CD4-positive, alpha-beta T cell (primary cell): Measurements from ENCODE around the gene NTSR2. TPM values are rescaled to one million over a fixed set of nuclear protein-coding genes. Genes with fewer than 3 reads are reported as not detected.

Experiments used
- ATAC-seq: fragments of 200-7000 bp; cut with Tn5 transposase; one replicate; pipeline ENCODE4 v1.10.0; 2022; ENCODE audit warnings: mild to moderate bottlenecking; ENCODE audit not compliant: poor library complexity
- CTCF ChIA-PET: fragments of 350-600 bp; sonication (Branson Sonifier 250); formaldehyde crosslinking; loops from one replicate; lab custom pipeline; 2021; ENCODE audit warnings: antibody characterized with exemption, inconsistent platforms; lab: Charles Lee
- POLR2A ChIA-PET: fragments of 350-600 bp; sonication (Branson Sonifier 250); formaldehyde crosslinking; loops from one replicate; lab custom pipeline; 2021; ENCODE audit warnings: antibody characterized with exemption, inconsistent platforms; lab: Charles Lee
- DNase-seq, 14 experiments: peaks; one replicate each; pipeline ENCODE4 v3.0.0-alpha.2; 2013 to 2020; ENCODE audit warnings: mixed read lengths in 2 of 14
- H3K27ac ChIP-seq, 2 donors: one replicate each; pipeline versions ENCODE4 v1.5.1 to v1.7.0; 2013; ENCODE audit warnings: low read length in 2 of 2, low read depth in 1 of 2, mild to moderate bottlenecking in 1 of 2
- H3K27me3 ChIP-seq, 2 experiments: 1 replicate in 1 of 2; 2 replicates in 1 of 2; pipeline versions ENCODE4 v1.6.1 to v1.7.0; 2013; ENCODE audit warnings: low read length in 2 of 2, control low read depth in 1 of 2, mild to moderate bottlenecking in 1 of 2, moderate library complexity in 1 of 2; ENCODE audit not compliant: insufficient read depth in 2 of 2, control insufficient read depth in 1 of 2
- H3K36me3 ChIP-seq: one replicate; pipeline ENCODE4 v1.6.1; 2013; ENCODE audit warnings: low read length, control low read depth; ENCODE audit not compliant: insufficient read depth
- H3K4me1 ChIP-seq: one replicate; pipeline ENCODE4 v1.6.1; 2013; ENCODE audit warnings: low read length, control low read depth; ENCODE audit not compliant: insufficient read depth
- H3K4me3 ChIP-seq: one replicate; pipeline ENCODE4 v1.5.1; 2013; ENCODE audit warnings: mild to moderate bottlenecking, low read length, moderate library complexity
- H3K9me3 ChIP-seq, 2 experiments: 1 replicate in 1 of 2; 2 replicates in 1 of 2; pipeline versions ENCODE4 v1.6.1 to v1.7.0; 2013; ENCODE audit warnings: low read length in 2 of 2, mild to moderate bottlenecking in 2 of 2, control low read depth in 1 of 2, moderate library complexity in 1 of 2; ENCODE audit not compliant: control insufficient read depth in 1 of 2, insufficient read depth in 1 of 2
- H3K27ac Mint-ChIP-seq: one replicate; pipeline ENCODE4 v1.8.0; 2020; ENCODE audit warnings: mixed read lengths
- H3K27me3 Mint-ChIP-seq: one replicate; pipeline ENCODE4 v1.8.0; 2021; ENCODE audit warnings: mixed read lengths
- H3K36me3 Mint-ChIP-seq: one replicate; pipeline ENCODE4 v1.8.0; 2021; ENCODE audit warnings: low read depth, mixed read lengths
- H3K4me1 Mint-ChIP-seq: one replicate; pipeline ENCODE4 v1.8.0; 2021; ENCODE audit warnings: low read depth, mixed read lengths
- H3K4me3 Mint-ChIP-seq: one replicate; pipeline ENCODE4 v1.8.0; 2020; ENCODE audit warnings: mild to moderate bottlenecking, mixed read lengths
- H3K9me3 Mint-ChIP-seq: one replicate; pipeline ENCODE4 v1.8.0; 2020; ENCODE audit warnings: mixed read lengths
- CTCF ChIP-seq: fragments of 200-600 bp; IDR thresholded peaks from one replicate; pipeline ENCODE4 v1.8.0; 2022; ENCODE audit warnings: antibody characterized with exemption, mild to moderate bottlenecking
- intact Hi-C, 2 experiments: fragments of 100-400 bp; cut with DNase I in 1 of 2; cut with micrococcal nuclease in 1 of 2; formaldehyde crosslinking; loops; one replicate each; pipeline versions ENCODE4 v1.15.1 to v1.9.0; 2023 to 2025; cut with DNase I, micrococcal nuclease
- total RNA-seq, 174 experiments: library from RNA in 2 of 174; stranded (reverse) in 2 of 174; gene quantifications; one replicate each; pipeline ENCODE4 v1.2.3 and lab custom pipeline; 2021 to 2026

Gene NTSR2
- total RNA-seq, 2 experiments from 2014 or later, result not detected

- no peak overlapping the region for H3K4me3 ChIP-seq
- no peak overlapping the region for H3K27ac ChIP-seq
- ATAC-seq (no peak), DNase-seq (no peak)
- H3K27me3 ChIP-seq, result peaks cover 0 to 13% of the 10 kb centered on the region in 2 experiments
- CTCF ChIA-PET, result no interaction called here
- no peaks in the 10 kb centered on the region for H3K4me1 ChIP-seq
- no peaks in the 10 kb centered on the region for H3K36me3 Mint-ChIP-seq
- H3K4me3 Mint-ChIP-seq, result no peak overlapping the region
- no peaks in the 10 kb centered on the region for H3K9me3 ChIP-seq
- H3K9me3 Mint-ChIP-seq, result no peaks in the 10 kb centered on the region
- no peak overlapping the region for H3K27ac Mint-ChIP-seq
- intact Hi-C loops, result no loop called here
- H3K4me1 Mint-ChIP-seq, result no peaks in the 10 kb centered on the region
- POLR2A ChIA-PET, result no interaction called here
- no peaks in the 10 kb centered on the region for H3K36me3 ChIP-seq
- H3K27me3 Mint-ChIP-seq, result peaks cover 19% of the 10 kb centered on the region
- no peak for TF ChIP-seq CTCF
These were observed 43.8 kb upstream of the NTSR2 start for GRCh38 chr2:11713815-11714214.

GRCh38 chr2:11712866-11713265 is 42.9 kb upstream of the NTSR2 start:
- no peak overlapping the region for H3K27ac ChIP-seq
- H3K4me3 ChIP-seq, result no peak overlapping the region
- no peak for DNase-seq
- H3K36me3 Mint-ChIP-seq, result no peaks in the 10 kb centered on the region
- H3K27ac Mint-ChIP-seq, result no peak overlapping the region
- ChIA-PET POLR2A (no interaction called here), CTCF (no interaction called here)
- no peak overlapping the region for H3K4me3 Mint-ChIP-seq
- H3K27me3 Mint-ChIP-seq, result peaks cover 12% of the 10 kb centered on the region
- ATAC-seq, result no peak
- no peaks in the 10 kb centered on the region for H3K9me3 Mint-ChIP-seq
- no peaks in the 10 kb centered on the region for H3K4me1 Mint-ChIP-seq
- no peaks in the 10 kb centered on the region for H3K36me3 ChIP-seq
- H3K27me3 ChIP-seq, result peaks cover 0 to 13% of the 10 kb centered on the region in 2 experiments
- intact Hi-C loops, result no loop called here
- H3K9me3 ChIP-seq, result no peaks in the 10 kb centered on the region
- no peaks in the 10 kb centered on the region for H3K4me1 ChIP-seq
- TF ChIP-seq CTCF, result no peak

DNA sequence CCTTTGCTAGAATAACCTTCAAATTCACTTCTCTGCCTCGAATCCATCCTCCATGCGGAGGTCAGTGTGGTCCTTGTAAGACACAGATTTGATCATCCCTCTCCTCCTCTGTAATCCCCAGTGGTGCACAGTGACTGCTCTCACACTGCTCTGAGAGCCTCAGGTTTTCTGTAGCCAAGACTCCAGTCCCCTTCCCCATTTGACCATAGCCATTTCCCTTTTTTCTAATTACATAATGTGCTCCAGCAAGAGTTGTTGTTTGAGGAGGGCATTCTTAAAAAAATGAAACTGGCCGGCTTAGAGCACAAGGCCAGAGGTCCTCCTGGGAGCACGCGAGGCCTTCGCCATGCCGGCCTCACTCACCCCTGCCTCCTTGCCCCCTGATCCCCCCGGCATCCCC is 41.8 kb upstream of the NTSR2 start:
- no peaks in the 10 kb centered on the region for H3K4me1 Mint-ChIP-seq
- H3K27me3 Mint-ChIP-seq, result peaks cover 4% of the 10 kb centered on the region
- H3K36me3 Mint-ChIP-seq, result no peaks in the 10 kb centered on the region
- ATAC-seq, result no peak
- Histone ChIP-seq H3K36me3 (no peaks in the 10 kb centered on the region), H3K27me3 (peaks cover 0 to 7% of the 10 kb centered on the region in 2 experiments), H3K27ac (no peak overlapping the region), H3K4me1 (no peaks in the 10 kb centered on the region), H3K4me3 (no peak overlapping the region), H3K9me3 (no peaks in the 10 kb centered on the region)
- DNase-seq, result no peak
- intact Hi-C loops, result no loop called here
- no peak for TF ChIP-seq CTCF
- H3K4me3 Mint-ChIP-seq, result no peak overlapping the region
- no peaks in the 10 kb centered on the region for H3K9me3 Mint-ChIP-seq
- H3K27ac Mint-ChIP-seq, result no peak overlapping the region
- ChIA-PET POLR2A (no interaction called here), CTCF (interaction anchor here (1.4 kb wide), 1 partner anchor 19 kb away, joined by 3 read pairs; no protein-coding TSS in a partner anchor)
